HepG2 (cell line): ENCODE data around the gene PRR36. TPM values are rescaled to one million over a fixed set of nuclear protein-coding genes. Genes with fewer than 3 reads are reported as not detected.

Experiments used
- PRDM15 ChIP-seq: sonication (generic); formaldehyde crosslinking; IDR thresholded peaks from 2 replicates; pipeline ENCODE4 v1.4.0; 2020; ENCODE audit warnings: missing genetic modification reagents
- ZBTB40 ChIP-seq, 2 experiments: fragments of 450-650 bp in 1 of 2; sonication (generic) in 1 of 2; formaldehyde crosslinking in 1 of 2; IDR thresholded peaks; 2 replicates each; pipeline versions ENCODE4 v1.6.1 to v1.8.0; 2016 to 2022; ENCODE audit warnings: antibody characterized with exemption in 1 of 2, mild to moderate bottlenecking in 1 of 2, missing genetic modification reagents in 1 of 2
- ZNF501 ChIP-seq: sonication (generic); formaldehyde crosslinking; IDR thresholded peaks from 2 replicates; pipeline ENCODE4 v1.5.1; 2020; ENCODE audit warnings: mild to moderate bottlenecking, moderate library complexity, missing genetic modification reagents
- polyA plus RNA-seq, 8 experiments: library from polyadenylated mRNA; depleted of rRNA in 3 of 8; stranded (reverse) in 7 of 8; unstranded in 1 of 8; fragments of >200 nt; fragmentation: Illumina TruSeq in 4 of 8; extraction: Trizol in 4 of 8; gene quantifications; 2 replicates each; pipeline versions ENCODE4 v1.2.1 to v1.2.3, GENCODE V29; 2011 to 2016; ENCODE audit warnings: low read depth in 4 of 8, missing spikeins in 1 of 8, mixed read lengths in 1 of 8; ENCODE audit not compliant: insufficient read depth in 1 of 8
- total RNA-seq, 5 experiments: library from RNA; depleted of rRNA; stranded (reverse); fragments of >200 nt; fragmentation: Illumina TruSeq; extraction: Trizol; gene quantifications; 2 replicates each; pipeline ENCODE4 v1.2.3, GENCODE V29; 2016; ENCODE audit warnings: low read depth in 1 of 5

The PRR36 gene
- total and polyA plus RNA-seq, 2 of the 13 experiments (the other 11 are each of a cell fraction or from before 2014, with no cell fraction given) = 0.07 to 0.17 TPM

- TF ChIP-seq ZBTB40 (IDR thresholded peaks at IDR 0.05) (no peak), ZBTB40 (CRISPR knock-in tag; IDR thresholded peaks at IDR 0.05) (0 out of 2 replicates have a peak, but pooled peaks have one; percentile 5), ZNF501 (CRISPR knock-in tag) (0 out of 2 replicates have a peak, but pooled peaks have one; percentile 26), PRDM15 (CRISPR knock-in tag) (peak; percentile 42; the same call in 1 of the 2 replicates)
Measured at GRCh38 chr19:7921302-7921966, 47.2 kb upstream of the PRR36 start (continued).
